CD4-positive, CD25-positive, alpha-beta regulatory T cell (primary cell): ENCODE data around the gene QKI. TPM values are rescaled to one million over a fixed set of nuclear protein-coding genes. Genes with fewer than 3 reads are reported as not detected.

ENCODE experiments used
- ATAC-seq, 2 donors: fragments of 150-1000 bp; cut with Tn5 transposase; one replicate each; pipeline ENCODE4 v1.10.0; 2021; ENCODE audit warnings: low read depth in 2 of 2, moderate number of reproducible peaks in 2 of 2, moderate library complexity in 1 of 2
- DNase-seq, 3 donors: peaks; one replicate each; pipeline versions ENCODE4 v3.0.0 to v3.0.0-alpha.2; 2012 to 2022; ENCODE audit warnings: mixed read lengths in 1 of 3
- H3K27ac ChIP-seq: one replicate; pipeline ENCODE4 v1.7.0; 2013; ENCODE audit warnings: mild to moderate bottlenecking, low read length; ENCODE audit not compliant: insufficient read depth, poor library complexity, severe bottlenecking
- H3K27me3 ChIP-seq: one replicate; pipeline ENCODE4 v1.7.0; 2013; ENCODE audit warnings: low read length; ENCODE audit not compliant: control insufficient read depth, insufficient read depth
- H3K36me3 ChIP-seq: one replicate; pipeline ENCODE4 v1.7.0; 2013; ENCODE audit warnings: mild to moderate bottlenecking, low read length, moderate library complexity; ENCODE audit not compliant: control insufficient read depth, insufficient read depth
- H3K4me1 ChIP-seq: 2 replicates; pipeline ENCODE4 v1.7.0; 2013; ENCODE audit warnings: mild to moderate bottlenecking, low read length; ENCODE audit not compliant: insufficient read depth, control insufficient read depth, poor library complexity, severe bottlenecking
- H3K4me3 ChIP-seq: one replicate; pipeline ENCODE4 v1.7.0; 2013; ENCODE audit warnings: low read depth, mild to moderate bottlenecking, low read length, moderate library complexity
- H3K9me3 ChIP-seq, 2 experiments: 1 replicate in 1 of 2; 2 replicates in 1 of 2; pipeline ENCODE4 v1.7.0; 2013; ENCODE audit warnings: low read length in 2 of 2, mild to moderate bottlenecking in 1 of 2, moderate library complexity in 1 of 2; ENCODE audit not compliant: control insufficient read depth in 2 of 2
- H3K27ac Mint-ChIP-seq, 3 donors: one replicate each; pipeline ENCODE4 v1.8.0; 2020 to 2022; ENCODE audit warnings: mild to moderate bottlenecking in 3 of 3, mixed read lengths in 3 of 3, moderate library complexity in 2 of 3
- H3K27me3 Mint-ChIP-seq: one replicate; pipeline ENCODE4 v1.8.0; 2022; ENCODE audit warnings: mild to moderate bottlenecking, mixed read lengths
- H3K36me3 Mint-ChIP-seq: one replicate; pipeline ENCODE4 v1.8.0; 2020; ENCODE audit warnings: mixed read lengths
- H3K4me1 Mint-ChIP-seq, 4 donors: one replicate each; pipeline ENCODE4 v1.8.0; 2020 to 2022; ENCODE audit warnings: mixed read lengths in 4 of 4, mild to moderate bottlenecking in 1 of 4
- H3K4me3 Mint-ChIP-seq, 4 donors: one replicate each; pipeline ENCODE4 v1.8.0; 2020 to 2022; ENCODE audit warnings: mild to moderate bottlenecking in 4 of 4, mixed read lengths in 4 of 4, moderate library complexity in 3 of 4
- H3K9me3 Mint-ChIP-seq, 7 donors: one replicate each; pipeline ENCODE4 v1.8.0; 2020 to 2022; ENCODE audit warnings: mixed read lengths in 7 of 7, mild to moderate bottlenecking in 3 of 7, moderate library complexity in 2 of 7
- polyA plus RNA-seq, 4 donors: library from polyadenylated mRNA; unstranded; fragments of 300-500 nt; fragmentation: Illumina TruSeq; gene quantifications; one replicate each; pipeline ENCODE4 v1.2.3, GENCODE V29; 2021
- total RNA-seq: library from RNA; stranded (reverse); gene quantifications from one replicate; pipeline ENCODE4 v1.2.3, GENCODE V29; 2022

Gene QKI
- total and polyA plus RNA-seq, 5 donors from 2014 or later, result 10.0 to 89.7 (median 17.2) TPM

- ATAC-seq, result no peak
- Histone ChIP-seq H3K4me1 (peaks cover 16% of the 10 kb centered on the region), H3K36me3 (no peaks in the 10 kb centered on the region), H3K4me3 (no peak overlapping the region), H3K27ac (no peak overlapping the region), H3K27me3 (no peaks in the 10 kb centered on the region), H3K9me3 (no peaks in the 10 kb centered on the region)
- Mint-ChIP-seq H3K27me3 (peaks cover 11% of the 10 kb centered on the region), H3K9me3 (no peaks in the 10 kb centered on the region), H3K36me3 (no peaks in the 10 kb centered on the region), H3K4me1 (peaks cover 13 to 29% (median 20%) of the 10 kb centered on the region in 4 donors), H3K4me3 (no peak overlapping the region), H3K27ac (no peak overlapping the region)
- DNase-seq, result no peak
These were observed 4.8 kb upstream of the QKI start for GRCh38 chr6:163409712-163410111.

- no peaks in the 10 kb centered on the region for H3K36me3 ChIP-seq
- Mint-ChIP-seq H3K4me1 (peaks cover 16 to 31% (median 22%) of the 10 kb centered on the region in 4 donors), H3K27ac (peak overlapping the region in 2 of 3 donors; percentile 92 to 93), H3K4me3 (peak overlapping the region; percentile 83 to 96 (median 86)), H3K36me3 (no peaks in the 10 kb centered on the region), H3K27me3 (peaks cover 19% of the 10 kb centered on the region), H3K9me3 (no peaks in the 10 kb centered on the region)
- DNase-seq (peak in 1 of 3 donors; percentile 9), ATAC-seq (no peak)
- H3K4me3 ChIP-seq, result peak overlapping the region; percentile 82
- H3K9me3 ChIP-seq, result no peaks in the 10 kb centered on the region
- peak overlapping the region; percentile 94 for H3K27ac ChIP-seq
- H3K27me3 ChIP-seq, result no peaks in the 10 kb centered on the region
- peaks cover 27% of the 10 kb centered on the region for H3K4me1 ChIP-seq
These were observed 2.2 kb upstream of the QKI start for GRCh38 chr6:163412341-163412740.

GRCh38 chr6:163412801-163413344, 1.6 kb upstream of the QKI start:
- H3K4me1 ChIP-seq, result peaks cover 30% of the 10 kb centered on the region
- H3K27me3 Mint-ChIP-seq, result peaks cover 19% of the 10 kb centered on the region
- H3K27ac ChIP-seq, result peak overlapping the region; percentile 94
- H3K4me3 Mint-ChIP-seq, result peak overlapping the region; percentile 83 to 96 (median 86)
- no peaks in the 10 kb centered on the region for H3K9me3 ChIP-seq
- no peaks in the 10 kb centered on the region for H3K27me3 ChIP-seq
- peak overlapping the region; percentile 82 for H3K4me3 ChIP-seq
- no peaks in the 10 kb centered on the region for H3K9me3 Mint-ChIP-seq
- no peaks in the 10 kb centered on the region for H3K36me3 ChIP-seq
- H3K4me1 Mint-ChIP-seq, result peaks cover 18 to 34% (median 27%) of the 10 kb centered on the region in 4 donors
- ATAC-seq (no peak), DNase-seq (peak in 1 of 3 donors; percentile 13)
- no peaks in the 10 kb centered on the region for H3K36me3 Mint-ChIP-seq
- peak overlapping the region; percentile 74 to 93 (median 92) for H3K27ac Mint-ChIP-seq

GRCh38 chr6:163413345-163414116, 987 bp upstream of the QKI start:
- Histone ChIP-seq H3K36me3 (no peaks in the 10 kb centered on the region), H3K27ac (peak overlapping the region; percentile 94), H3K4me3 (peak overlapping the region; percentile 82), H3K4me1 (peaks cover 30% of the 10 kb centered on the region), H3K9me3 (no peaks in the 10 kb centered on the region), H3K27me3 (no peaks in the 10 kb centered on the region)
- ATAC-seq (peak; percentile 73 to 74), DNase-seq (peak; percentile 86 to 94 (median 89))
- Mint-ChIP-seq H3K4me3 (peak overlapping the region; percentile 83 to 96 (median 88)), H3K4me1 (peaks cover 22 to 38% (median 29%) of the 10 kb centered on the region in 4 donors), H3K9me3 (no peaks in the 10 kb centered on the region), H3K27ac (peak overlapping the region; percentile 92 to 94 (median 93)), H3K36me3 (no peaks in the 10 kb centered on the region), H3K27me3 (peaks cover 19% of the 10 kb centered on the region)

- peak in 2 of 3 donors; percentile 34 to 39 for DNase-seq
- peak overlapping the region; percentile 65 for H3K4me3 ChIP-seq
- peaks cover 15% of the 10 kb centered on the region for H3K27me3 Mint-ChIP-seq
- no peaks in the 10 kb centered on the region for H3K36me3 Mint-ChIP-seq
- no peaks in the 10 kb centered on the region for H3K27me3 ChIP-seq
- no peaks in the 10 kb centered on the region for H3K9me3 ChIP-seq
- no peaks in the 10 kb centered on the region for H3K36me3 ChIP-seq
- peak overlapping the region; percentile 83 to 90 (median 87) for H3K4me3 Mint-ChIP-seq
- no peaks in the 10 kb centered on the region for H3K9me3 Mint-ChIP-seq
- peak overlapping the region; percentile 73 for H3K27ac ChIP-seq
- peaks cover 30% of the 10 kb centered on the region for H3K4me1 ChIP-seq
- ATAC-seq, result peak; percentile 17 to 20
- H3K4me1 Mint-ChIP-seq, result peaks cover 32 to 53% (median 41%) of the 10 kb centered on the region in 4 donors
- peak overlapping the region in 2 of 3 donors; percentile 71 to 89 for H3K27ac Mint-ChIP-seq
These were observed 565 bp downstream of the QKI start for GRCh38 chr6:163414946-163415619.

GRCh38 chr6:163415620-163416556, 1.4 kb downstream of the QKI start:
- Histone ChIP-seq H3K9me3 (no peaks in the 10 kb centered on the region), H3K27me3 (no peaks in the 10 kb centered on the region), H3K27ac (peak overlapping the region; percentile 73), H3K4me3 (peak overlapping the region; percentile 98), H3K36me3 (no peaks in the 10 kb centered on the region), H3K4me1 (peaks cover 30% of the 10 kb centered on the region)
- peaks cover 32 to 58% (median 45%) of the 10 kb centered on the region in 4 donors for H3K4me1 Mint-ChIP-seq
- no peaks in the 10 kb centered on the region for H3K9me3 Mint-ChIP-seq
- H3K36me3 Mint-ChIP-seq, result no peaks in the 10 kb centered on the region
- DNase-seq (peak in 2 of 3 donors; percentile 42 to 65), ATAC-seq (no peak)
- peak overlapping the region; percentile 27 to 94 (median 93) for H3K27ac Mint-ChIP-seq
- peak overlapping the region; percentile 89 to 96 (median 94) for H3K4me3 Mint-ChIP-seq
- peaks cover 13% of the 10 kb centered on the region for H3K27me3 Mint-ChIP-seq
